ENCODE measurements around the gene BAAT. TPM values are rescaled to one million over a fixed set of nuclear protein-coding genes. Genes with fewer than 3 reads are reported as not detected.

BAAT gene
- total RNA-seq, 1 experiment from 2014 or later, result 0.25 TPM

DNA sequence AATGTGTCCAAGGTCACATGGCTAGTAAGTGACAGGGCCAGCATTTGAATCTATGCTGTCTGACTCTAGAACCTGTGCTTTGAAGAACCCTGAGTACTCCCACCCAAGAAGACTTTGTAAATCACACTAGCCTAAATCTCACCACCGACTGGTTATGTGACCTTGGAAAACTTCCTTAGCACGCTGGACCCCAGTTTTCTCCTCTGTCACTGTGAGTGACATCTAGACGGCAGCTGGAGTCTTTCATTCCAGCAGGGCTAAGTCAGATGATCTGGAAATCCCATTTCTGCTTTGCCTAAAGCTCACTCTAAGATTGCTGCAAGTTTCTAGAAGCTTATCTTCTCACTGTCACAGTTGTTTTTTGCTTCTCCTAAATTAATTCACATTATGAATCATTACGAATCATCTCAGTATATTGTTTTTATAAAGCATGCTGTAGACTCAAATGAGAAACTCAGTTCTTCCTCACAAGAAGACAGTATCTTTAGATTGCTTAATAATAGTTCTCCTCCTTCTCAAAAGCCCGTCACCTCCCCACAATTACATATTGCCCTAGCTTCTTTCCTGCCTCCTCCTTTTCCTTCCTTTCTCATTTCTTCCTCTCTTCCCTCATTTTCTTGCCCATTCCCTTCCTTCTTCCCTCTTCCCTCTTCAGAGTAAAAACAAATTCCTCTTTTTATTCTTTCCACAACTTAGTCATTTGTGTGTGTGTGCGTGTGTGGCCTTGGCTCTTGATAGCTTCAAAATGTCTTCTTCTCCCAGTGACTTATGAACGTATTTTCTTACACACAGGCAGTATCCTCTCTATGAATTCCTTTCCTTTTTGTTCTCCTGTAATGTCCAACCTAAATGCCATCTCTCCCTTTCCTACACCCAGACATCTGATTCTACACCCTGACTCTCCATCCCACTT, 34.0 kb upstream of the BAAT start:
- no peak overlapping the region for H3K4me2 ChIP-seq (ENCODE audit: low read length)
- no peaks in the 10 kb centered on the region for H3K4me1 ChIP-seq (ENCODE audit: control insufficient read depth in 1 of 2, insufficient read depth in 2 of 2, low read length in 2 of 2)
- no peaks in the 10 kb centered on the region for H3K9me3 ChIP-seq (ENCODE audit: control insufficient read depth in 1 of 2, insufficient read depth in 1 of 2, low read depth in 1 of 2, low read length in 2 of 2)
- no peak overlapping the region for H2AFZ ChIP-seq (ENCODE audit: low read depth, low read length, poor library complexity, severe bottlenecking)
- ChIA-PET RAD21 (ENCODE audit: low non-redundant PET in 1 of 2, low total read pairs in 2 of 2, uncharacterized antibody in 2 of 2, unreplicated experiment in 2 of 2) (no interaction called here), CTCF (no interaction called here), POLR2A (interaction anchor here (1.5 kb wide), 1 partner anchor 20 kb away, joined by 3 read pairs; the partner anchor contains the start of genes MRPL50 and ZNF189)
- no peaks in the 10 kb centered on the region for H3K36me3 ChIP-seq (ENCODE audit: control insufficient read depth in 1 of 2, insufficient read depth in 2 of 2, low read length in 2 of 2)
- no peak for DNase-seq (ENCODE audit: low read depth, low spot score)
- no peaks in the 10 kb centered on the region for H3K79me2 ChIP-seq (ENCODE audit: insufficient read depth, low read length)
- intact Hi-C loops (cut with micrococcal nuclease), result no loop called here
- no peaks in the 10 kb centered on the region for H4K20me1 ChIP-seq (ENCODE audit: insufficient read depth)
- no peak overlapping the region for H3K4me3 ChIP-seq (replicated peaks in 1 of 2; ENCODE audit: low read depth in 1 of 2, low read length in 2 of 2)
- ATAC-seq, result no peak
- no peak overlapping the region for H3K27ac ChIP-seq (ENCODE audit: low read depth, low read length)
- H3K9me2 ChIP-seq (ENCODE audit: insufficient read depth), result no peaks in the 10 kb centered on the region
- BruUV-seq (replicated peaks), result no TSS peak
- H3K9ac ChIP-seq (ENCODE audit: low read length), result no peak overlapping the region
- H3K27me3 ChIP-seq (ENCODE audit: insufficient read depth, low read length), result peaks cover 10% of the 10 kb centered on the region; the same call in 1 of the 2 replicates
- TF ChIP-seq FOSL1 (IDR thresholded peaks at IDR 0.05; ENCODE audit: low read depth) (no peak), EGR1 (IDR thresholded peaks at IDR 0.05; ENCODE audit: low read depth) (no peak), CEBPB (IDR thresholded peaks at IDR 0.05; ENCODE audit: low read depth) (no peak), EZH2 (IDR thresholded peaks at IDR 0.05) (no peak), SIN3A (IDR thresholded peaks at IDR 0.05; ENCODE audit: low read depth) (no peak), EZH2phosphoT487 (IDR thresholded peaks at IDR 0.05; ENCODE audit: borderline replicate concordance) (no peak), SRF (IDR thresholded peaks at IDR 0.05; ENCODE audit: low read depth) (no peak), TCF7L2 (IDR thresholded peaks at IDR 0.05; ENCODE audit: borderline replicate concordance, extremely low read depth, insufficient read depth, insufficient read length) (no peak), ZNF274 (IDR thresholded peaks at IDR 0.05; ENCODE audit: low read depth, low read length) (no peak)
- TF ChIP-seq, protein P1, sequence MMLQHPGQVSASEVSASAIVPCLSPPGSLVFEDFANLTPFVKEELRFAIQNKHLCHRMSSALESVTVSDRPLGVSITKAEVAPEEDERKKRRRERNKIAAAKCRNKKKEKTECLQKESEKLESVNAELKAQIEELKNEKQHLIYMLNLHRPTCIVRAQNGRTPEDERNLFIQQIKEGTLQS (IDR thresholded peaks at IDR 0.05), result no peak
- TF ChIP-seq, protein P2, sequence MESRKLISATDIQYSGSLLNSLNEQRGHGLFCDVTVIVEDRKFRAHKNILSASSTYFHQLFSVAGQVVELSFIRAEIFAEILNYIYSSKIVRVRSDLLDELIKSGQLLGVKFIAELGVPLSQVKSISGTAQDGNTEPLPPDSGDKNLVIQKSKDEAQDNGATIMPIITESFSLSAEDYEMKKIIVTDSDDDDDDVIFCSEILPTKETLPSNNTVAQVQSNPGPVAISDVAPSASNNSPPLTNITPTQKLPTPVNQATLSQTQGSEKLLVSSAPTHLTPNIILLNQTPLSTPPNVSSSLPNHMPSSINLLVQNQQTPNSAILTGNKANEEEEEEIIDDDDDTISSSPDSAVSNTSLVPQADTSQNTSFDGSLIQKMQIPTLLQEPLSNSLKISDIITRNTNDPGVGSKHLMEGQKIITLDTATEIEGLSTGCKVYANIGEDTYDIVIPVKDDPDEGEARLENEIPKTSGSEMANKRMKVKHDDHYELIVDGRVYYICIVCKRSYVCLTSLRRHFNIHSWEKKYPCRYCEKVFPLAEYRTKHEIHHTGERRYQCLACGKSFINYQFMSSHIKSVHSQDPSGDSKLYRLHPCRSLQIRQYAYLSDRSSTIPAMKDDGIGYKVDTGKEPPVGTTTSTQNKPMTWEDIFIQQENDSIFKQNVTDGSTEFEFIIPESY (IDR thresholded peaks at IDR 0.05; ENCODE audit: extremely low read depth, insufficient replicate concordance, low read length), result no peak
- TF ChIP-seq, protein P3, sequence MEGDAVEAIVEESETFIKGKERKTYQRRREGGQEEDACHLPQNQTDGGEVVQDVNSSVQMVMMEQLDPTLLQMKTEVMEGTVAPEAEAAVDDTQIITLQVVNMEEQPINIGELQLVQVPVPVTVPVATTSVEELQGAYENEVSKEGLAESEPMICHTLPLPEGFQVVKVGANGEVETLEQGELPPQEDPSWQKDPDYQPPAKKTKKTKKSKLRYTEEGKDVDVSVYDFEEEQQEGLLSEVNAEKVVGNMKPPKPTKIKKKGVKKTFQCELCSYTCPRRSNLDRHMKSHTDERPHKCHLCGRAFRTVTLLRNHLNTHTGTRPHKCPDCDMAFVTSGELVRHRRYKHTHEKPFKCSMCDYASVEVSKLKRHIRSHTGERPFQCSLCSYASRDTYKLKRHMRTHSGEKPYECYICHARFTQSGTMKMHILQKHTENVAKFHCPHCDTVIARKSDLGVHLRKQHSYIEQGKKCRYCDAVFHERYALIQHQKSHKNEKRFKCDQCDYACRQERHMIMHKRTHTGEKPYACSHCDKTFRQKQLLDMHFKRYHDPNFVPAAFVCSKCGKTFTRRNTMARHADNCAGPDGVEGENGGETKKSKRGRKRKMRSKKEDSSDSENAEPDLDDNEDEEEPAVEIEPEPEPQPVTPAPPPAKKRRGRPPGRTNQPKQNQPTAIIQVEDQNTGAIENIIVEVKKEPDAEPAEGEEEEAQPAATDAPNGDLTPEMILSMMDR (IDR thresholded peaks at IDR 0.05 in 2 of 3, conservative IDR thresholded peaks at IDR 0.05 in 1 of 3; ENCODE audit: borderline replicate concordance in 1 of 3, insufficient read depth in 1 of 3, low read depth in 2 of 3, low read length in 2 of 3), result no peak
- TF ChIP-seq, protein P4, sequence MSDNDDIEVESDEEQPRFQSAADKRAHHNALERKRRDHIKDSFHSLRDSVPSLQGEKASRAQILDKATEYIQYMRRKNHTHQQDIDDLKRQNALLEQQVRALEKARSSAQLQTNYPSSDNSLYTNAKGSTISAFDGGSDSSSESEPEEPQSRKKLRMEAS (IDR thresholded peaks at IDR 0.05), result no peak
